NCI-H460 (cell line): ENCODE results near the gene SCFD2. TPM values are rescaled to one million over a fixed set of nuclear protein-coding genes. Genes with fewer than 3 reads are reported as not detected.

Experiments used
- DNase-seq: peaks from one replicate; pipeline ENCODE4 v3.0.0-alpha.2; 2016; ENCODE audit warnings: low read depth; ENCODE audit errors: extremely low read depth
- total RNA-seq: library from RNA; depleted of rRNA; stranded (reverse); fragments of >200 nt; shearing (Covaris generic); gene quantifications from 2 replicates; pipeline ENCODE4 v1.2.3, GENCODE V29; 2014

SCFD2 gene
- total RNA-seq, 1 experiment from 2014 or later, result 9.4 TPM

GRCh38 chr4:52868133-52868532, 497.7 kb downstream of the SCFD2 start:
- DNase-seq, result no peak

- no peak for DNase-seq
These were observed 498.7 kb downstream of the SCFD2 start for GRCh38 chr4:52867163-52867562.

GRCh38 chr4:52866734-52867133, 499.1 kb downstream of the SCFD2 start:
- DNase-seq, result no peak

GRCh38 chr4:52865300-52865699, 500.6 kb downstream of the SCFD2 start:
- no peak for DNase-seq

- no peak for DNase-seq
These were observed 501.1 kb downstream of the SCFD2 start for GRCh38 chr4:52864793-52865192.

- no peak for DNase-seq
These were observed 502.5 kb downstream of the SCFD2 start for GRCh38 chr4:52863324-52863723.

- DNase-seq, result no peak
These were observed 503.2 kb downstream of the SCFD2 start for GRCh38 chr4:52862639-52863161.

- peak; percentile 58 for DNase-seq
These were observed 503.8 kb downstream of the SCFD2 start, which contains the start of gene RASL11B for GRCh38 chr4:52861879-52862616. Gene RASL11B (plus strand): TSS chr4:52862317. CDS start chr4:52862508, 191 bp downstream.

- no peak for DNase-seq
These were observed 504.6 kb downstream of the SCFD2 start for GRCh38 chr4:52861171-52861823.

- no peak for DNase-seq
These were observed 505.5 kb downstream of the SCFD2 start for GRCh38 chr4:52860361-52860760.

GRCh38 chr4:52856801-52857200, 509.1 kb downstream of the SCFD2 start:
- no peak for DNase-seq

- no peak for DNase-seq
These were observed 512.5 kb downstream of the SCFD2 start for GRCh38 chr4:52853351-52853750.

- no peak for DNase-seq
These were observed 513.1 kb downstream of the SCFD2 start for GRCh38 chr4:52852711-52853110.

GRCh38 chr4:52852041-52852440, 513.8 kb downstream of the SCFD2 start:
- DNase-seq, result no peak

- DNase-seq, result no peak
These were observed 515.3 kb downstream of the SCFD2 start for GRCh38 chr4:52850406-52851124.

GRCh38 chr4:52848254-52848653, 517.6 kb downstream of the SCFD2 start:
- no peak for DNase-seq

- no peak for DNase-seq
These were observed 519.4 kb downstream of the SCFD2 start for GRCh38 chr4:52846502-52846901.

- no peak for DNase-seq
These were observed 521.3 kb downstream of the SCFD2 start for GRCh38 chr4:52844596-52844995.

- DNase-seq, result no peak
These were observed 521.9 kb downstream of the SCFD2 start for GRCh38 chr4:52843958-52844357.

GRCh38 chr4:52843351-52843750, 522.5 kb downstream of the SCFD2 start:
- DNase-seq, result no peak

GRCh38 chr4:52842792-52843191, 523.1 kb downstream of the SCFD2 start:
- no peak for DNase-seq
